Measurements from ENCODE around the gene TULP4. TPM values are rescaled to one million over a fixed set of nuclear protein-coding genes. Genes with fewer than 3 reads are reported as not detected.

The TULP4 gene
- polyA plus RNA-seq, 1 donor (not counting 4 experiments of a cell fraction or from before 2014, with no cell fraction given) = 13.1 TPM

- DNase-seq (ENCODE audit: low read depth, low spot score) (peak; percentile 71), FAIRE-seq (peak; percentile 94)
- Histone ChIP-seq H3K4me3 (ENCODE audit: control insufficient read depth in 2 of 3, extremely low read depth in 1 of 3, insufficient read depth in 2 of 3, low read depth in 1 of 3, low read length in 3 of 3) (no peak overlapping the region), H3K36me3 (ENCODE audit: control insufficient read depth in 2 of 2, extremely low read depth in 1 of 2, insufficient read depth in 2 of 2, low read length in 2 of 2) (no peaks in the 10 kb centered on the region), H3K9me3 (ENCODE audit: control insufficient read depth, low read depth, low read length) (no peaks in the 10 kb centered on the region), H4K20me1 (ENCODE audit: control insufficient read depth, extremely low read depth, insufficient read depth, low read length) (no peaks in the 10 kb centered on the region), H3K79me2 (ENCODE audit: control insufficient read depth, insufficient read depth, low read length) (peaks cover 9% of the 10 kb centered on the region), H3K4me1 (ENCODE audit: control insufficient read depth, extremely low read depth, insufficient read depth, low read length) (peaks cover 54% of the 10 kb centered on the region), H2AFZ (ENCODE audit: control insufficient read depth, low read length) (no peak overlapping the region), H3K4me2 (ENCODE audit: control insufficient read depth, extremely low read depth, insufficient read depth, low read depth, low read length) (peak overlapping the region; percentile 25), H3K9ac (ENCODE audit: control insufficient read depth, extremely low read depth, insufficient read depth, low read length) (no peak overlapping the region), H3K9me1 (ENCODE audit: control insufficient read depth, extremely low read depth, insufficient read depth, low read length) (peaks cover 3% of the 10 kb centered on the region), H3K27me3 (ENCODE audit: control insufficient read depth, extremely low read depth, insufficient read depth, low read length) (no peaks in the 10 kb centered on the region), H3K27ac (ENCODE audit: control insufficient read depth, insufficient read depth, low read length) (peak overlapping the region; percentile 51)
- TF ChIP-seq EZH2 (IDR thresholded peaks at IDR 0.05; ENCODE audit: low read length) (no peak), CTCF (optimal IDR thresholded peaks at IDR 0.05 in 1 of 3, IDR thresholded peaks at IDR 0.05 in 1 of 3, conservative IDR thresholded peaks at IDR 0.05 in 1 of 3; ENCODE audit: extremely low read depth in 1 of 3, insufficient read depth in 2 of 3, low read length in 3 of 3) (no peak)
- dilution Hi-C loops (cut with MboI; ENCODE audit: extremely low pct_ligation_motif_present, low sequenced_read_pairs) = no loop called here
These were observed 65.6 kb downstream of the TULP4 start for GRCh38 chr6:158377860-158378259.

DNA sequence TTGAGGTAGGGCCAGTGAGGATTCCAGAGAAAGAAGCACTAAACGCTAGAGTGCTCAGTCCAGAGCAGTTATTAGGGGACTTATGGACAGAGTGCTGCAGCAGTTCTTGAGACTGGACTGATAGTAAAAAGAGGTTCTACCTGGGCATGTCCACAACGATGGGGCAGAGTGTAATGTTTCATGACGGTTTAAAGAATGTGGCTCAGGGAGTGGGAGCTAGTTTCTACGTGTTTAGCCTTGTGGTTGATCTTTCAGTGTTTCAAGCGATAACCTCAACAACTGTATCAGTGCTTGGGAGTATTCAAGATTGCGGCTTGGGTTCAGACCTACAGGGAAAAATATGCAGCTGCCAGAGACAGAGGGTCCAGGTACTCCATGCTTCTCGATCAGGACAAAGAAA is 67.1 kb downstream of the TULP4 start:
- Histone ChIP-seq H3K36me3 (ENCODE audit: control insufficient read depth in 2 of 2, extremely low read depth in 1 of 2, insufficient read depth in 2 of 2, low read length in 2 of 2) (no peaks in the 10 kb centered on the region), H3K9ac (ENCODE audit: control insufficient read depth, extremely low read depth, insufficient read depth, low read length) (no peak overlapping the region), H3K79me2 (ENCODE audit: control insufficient read depth, insufficient read depth, low read length) (peaks cover 13% of the 10 kb centered on the region), H3K4me2 (ENCODE audit: control insufficient read depth, extremely low read depth, insufficient read depth, low read depth, low read length) (peak overlapping the region; percentile 8), H3K4me3 (ENCODE audit: control insufficient read depth in 2 of 3, extremely low read depth in 1 of 3, insufficient read depth in 2 of 3, low read depth in 1 of 3, low read length in 3 of 3) (no peak overlapping the region), H3K27ac (ENCODE audit: control insufficient read depth, insufficient read depth, low read length) (no peak overlapping the region), H3K9me1 (ENCODE audit: control insufficient read depth, extremely low read depth, insufficient read depth, low read length) (peaks cover 3% of the 10 kb centered on the region), H3K27me3 (ENCODE audit: control insufficient read depth, extremely low read depth, insufficient read depth, low read length) (no peaks in the 10 kb centered on the region), H3K4me1 (ENCODE audit: control insufficient read depth, extremely low read depth, insufficient read depth, low read length) (peaks cover 47% of the 10 kb centered on the region), H2AFZ (ENCODE audit: control insufficient read depth, low read length) (no peak overlapping the region), H3K9me3 (ENCODE audit: control insufficient read depth, low read depth, low read length) (no peaks in the 10 kb centered on the region), H4K20me1 (ENCODE audit: control insufficient read depth, extremely low read depth, insufficient read depth, low read length) (no peaks in the 10 kb centered on the region)
- dilution Hi-C loops (cut with MboI; ENCODE audit: extremely low pct_ligation_motif_present, low sequenced_read_pairs) = no loop called here
- TF ChIP-seq EZH2 (IDR thresholded peaks at IDR 0.05; ENCODE audit: low read length) = no peak
- TF ChIP-seq CTCF (optimal IDR thresholded peaks at IDR 0.05 in 1 of 3, IDR thresholded peaks at IDR 0.05 in 1 of 3, conservative IDR thresholded peaks at IDR 0.05 in 1 of 3; ENCODE audit: extremely low read depth in 1 of 3, insufficient read depth in 2 of 3, low read length in 3 of 3) = no peak
- no peak for DNase-seq (ENCODE audit: low read depth, low spot score)
- peak; percentile 5 for FAIRE-seq

Measured in keratinocyte (primary cell).